NCI-H446 (cell line): Measurements from ENCODE around the gene BROX.
"Not testable (repeated sequence)": the region's sequence is repeated elsewhere in the genome, so short reads cannot be mapped to it uniquely, and the experiment has no call there.

Experiments
- DNase-seq, 2 experiments: peaks; one replicate each; lab custom pipeline; 2025; lab: John Stamatoyannopoulos, UW

The BROX gene

GRCh38 chr1:222712253-222713090 is at the start of gene BROX, which contains the start of gene AIDA:
BROX (plus strand) TSS chr1:222712564; CDS start chr1:222715700, 3,136 bp downstream.
AIDA (minus strand) TSS chr1:222712491; CDS start chr1:222712317, 174 bp downstream.
- peak; percentile 92 to 94 for DNase-seq

GRCh38 chr1:222663431-222663934 is 48.9 kb upstream of the BROX start:
- DNase-seq: no peak

GRCh38 chr1:222665964-222666363 is 46.4 kb upstream of the BROX start:
- no peak for DNase-seq

GRCh38 chr1:222668184-222668583 is 44.2 kb upstream of the BROX start:
- not testable (repeated sequence) for DNase-seq

GRCh38 chr1:222669107-222669506 is 43.3 kb upstream of the BROX start:
- not testable (repeated sequence) for DNase-seq

GRCh38 chr1:222670110-222670509 is 42.3 kb upstream of the BROX start:
- no peak for DNase-seq

- no peak for DNase-seq
Measured at GRCh38 chr1:222680080-222680479, 32.3 kb upstream of the BROX start.

GRCh38 chr1:222691016-222691415 is 21.3 kb upstream of the BROX start:
- DNase-seq: no peak

- no peak for DNase-seq
Measured at GRCh38 chr1:222694927-222695326, 17.4 kb upstream of the BROX start.

- no peak for DNase-seq
Measured at GRCh38 chr1:222696741-222697140, 15.6 kb upstream of the BROX start.

GRCh38 chr1:222697203-222697602 is 15.2 kb upstream of the BROX start:
- no peak for DNase-seq

- DNase-seq: no peak
Measured at GRCh38 chr1:222697826-222698225, 14.5 kb upstream of the BROX start.

- no peak for DNase-seq
Measured at GRCh38 chr1:222702210-222702609, 10.2 kb upstream of the BROX start.

- no peak for DNase-seq
Measured at GRCh38 chr1:222704260-222704659, 8.1 kb upstream of the BROX start.

- DNase-seq: no peak
Measured at GRCh38 chr1:222706815-222707214, 5.5 kb upstream of the BROX start.

GRCh38 chr1:222709700-222710153 is 2.6 kb upstream of the BROX start:
- no peak for DNase-seq

- peak in 1 of 2 experiments; percentile 30 for DNase-seq
Measured at GRCh38 chr1:222711319-222712252, 778 bp upstream of the BROX start.

GRCh38 chr1:222713091-222713961 is 962 bp downstream of the BROX start:
- peak; percentile 88 to 97 for DNase-seq

GRCh38 chr1:222716393-222716792 is 4.0 kb downstream of the BROX start:
- no peak for DNase-seq

- DNase-seq: no peak
Measured at GRCh38 chr1:222728746-222729145, 16.4 kb downstream of the BROX start.

- DNase-seq: no peak
Measured at GRCh38 chr1:222730866-222731265, 18.5 kb downstream of the BROX start.
